Fibroblast of lung (primary cell): Measurements from ENCODE around the gene FOXL1.

Experiments used
- EZH2 ChIP-seq: IDR thresholded peaks from 2 replicates; pipeline ENCODE4 v1.5.1; 2012; ENCODE audit warnings: low read length, control low read depth, mild to moderate bottlenecking; ENCODE audit errors: missing control alignments
- TF ChIP-seq, protein P1 (sequence below), 2 donors: IDR thresholded peaks in 1 of 2; conservative IDR thresholded peaks in 1 of 2; 1 replicate in 1 of 2; 2 replicates in 1 of 2; pipeline ENCODE4 v1.5.1; 2011 to 2012; ENCODE audit warnings: low read length in 2 of 2, control low read depth in 1 of 2, inconsistent platforms in 1 of 2, low read depth in 1 of 2, mild to moderate bottlenecking in 1 of 2

DNA sequence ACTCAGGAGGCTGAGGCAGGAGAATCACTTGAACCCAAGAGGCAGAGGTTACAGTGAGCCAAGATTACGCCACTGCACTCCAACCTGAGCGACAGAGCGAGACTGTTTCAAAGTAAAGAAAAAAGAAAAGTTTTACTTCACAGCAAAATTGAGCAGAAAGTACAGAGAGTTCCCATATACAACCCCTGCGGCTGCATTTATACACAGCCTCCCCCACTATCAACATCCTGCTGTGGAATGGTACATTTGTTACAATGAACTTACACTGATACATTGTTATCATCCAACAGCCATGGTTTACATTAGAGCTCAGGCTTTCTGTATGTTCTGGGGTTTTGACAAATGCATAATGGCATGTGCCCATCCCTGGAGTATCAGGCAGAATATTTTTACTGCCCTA, 20.8 kb upstream of the FOXL1 start:
- TF ChIP-seq, protein P1, sequence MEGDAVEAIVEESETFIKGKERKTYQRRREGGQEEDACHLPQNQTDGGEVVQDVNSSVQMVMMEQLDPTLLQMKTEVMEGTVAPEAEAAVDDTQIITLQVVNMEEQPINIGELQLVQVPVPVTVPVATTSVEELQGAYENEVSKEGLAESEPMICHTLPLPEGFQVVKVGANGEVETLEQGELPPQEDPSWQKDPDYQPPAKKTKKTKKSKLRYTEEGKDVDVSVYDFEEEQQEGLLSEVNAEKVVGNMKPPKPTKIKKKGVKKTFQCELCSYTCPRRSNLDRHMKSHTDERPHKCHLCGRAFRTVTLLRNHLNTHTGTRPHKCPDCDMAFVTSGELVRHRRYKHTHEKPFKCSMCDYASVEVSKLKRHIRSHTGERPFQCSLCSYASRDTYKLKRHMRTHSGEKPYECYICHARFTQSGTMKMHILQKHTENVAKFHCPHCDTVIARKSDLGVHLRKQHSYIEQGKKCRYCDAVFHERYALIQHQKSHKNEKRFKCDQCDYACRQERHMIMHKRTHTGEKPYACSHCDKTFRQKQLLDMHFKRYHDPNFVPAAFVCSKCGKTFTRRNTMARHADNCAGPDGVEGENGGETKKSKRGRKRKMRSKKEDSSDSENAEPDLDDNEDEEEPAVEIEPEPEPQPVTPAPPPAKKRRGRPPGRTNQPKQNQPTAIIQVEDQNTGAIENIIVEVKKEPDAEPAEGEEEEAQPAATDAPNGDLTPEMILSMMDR (conservative IDR thresholded peaks at IDR 0.05 in 1 of 2, IDR thresholded peaks at IDR 0.05 in 1 of 2; ENCODE audit: low read depth in 1 of 2, low read length in 2 of 2): no peak
- no peak for TF ChIP-seq EZH2
